Nephron progenitor cell (in vitro differentiated cells): Measurements from ENCODE around the gene SPN.
A peak's percentile ranks its signal among the peaks of the same experiment; 100 is the strongest.
"Not testable (repeated sequence)": the region's sequence is repeated elsewhere in the genome, so short reads cannot be mapped to it uniquely, and the experiment has no call there.

Experiments
- DNase-seq: peaks from one replicate; pipeline ENCODE4 v3.0.0; 2021
- H3K27ac Mint-ChIP-seq: 2 replicates; pipeline ENCODE4 v1.8.0; 2021; ENCODE audit warnings: mild to moderate bottlenecking, moderate library complexity, mixed read lengths
- H3K27me3 Mint-ChIP-seq: 2 replicates; pipeline ENCODE4 v1.8.0; 2021; ENCODE audit warnings: mild to moderate bottlenecking, low read depth, mixed read lengths; ENCODE audit not compliant: poor library complexity
- H3K36me3 Mint-ChIP-seq: 2 replicates; pipeline ENCODE4 v1.8.0; 2021; ENCODE audit warnings: low read depth, mixed read lengths
- H3K4me1 Mint-ChIP-seq: 2 replicates; pipeline ENCODE4 v1.8.0; 2021; ENCODE audit warnings: mixed read lengths
- H3K4me3 Mint-ChIP-seq: 2 replicates; pipeline ENCODE4 v1.8.0; 2021; ENCODE audit warnings: mild to moderate bottlenecking, moderate library complexity, mixed read lengths
- H3K9me3 Mint-ChIP-seq: 2 replicates; pipeline ENCODE4 v1.8.0; 2021; ENCODE audit warnings: mild to moderate bottlenecking, moderate library complexity, mixed read lengths
- TF ChIP-seq, protein P1 (sequence below): fragments of 200-600 bp; sonication (generic); IDR thresholded peaks from 2 replicates; pipeline ENCODE4 v1.5.0; 2021; ENCODE audit warnings: antibody characterized with exemption

Gene SPN

DNA sequence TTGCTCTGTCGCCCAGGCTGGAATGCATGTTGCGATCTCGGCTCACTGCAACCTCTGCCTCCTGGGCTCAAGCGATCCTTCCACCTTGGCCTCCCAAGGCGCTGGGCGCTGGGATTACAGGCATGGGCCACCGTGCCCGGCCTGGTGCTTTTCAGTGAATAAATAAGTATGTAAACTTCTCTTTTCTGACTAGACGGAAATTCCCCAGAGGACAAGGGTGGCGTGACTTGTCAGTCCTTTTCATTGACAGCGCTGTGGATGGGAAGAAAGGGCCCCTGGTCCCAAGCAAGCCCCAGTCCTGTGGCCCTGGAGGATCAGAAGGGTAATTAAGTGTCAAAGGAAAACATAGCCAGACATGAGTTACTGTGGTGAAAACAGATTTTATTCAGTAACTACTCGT lies 9.6 kb upstream of the SPN start:
- Mint-ChIP-seq H3K4me1 (peaks cover 57% of the 10 kb centered on the region), H3K4me3 (no peak overlapping the region), H3K27me3 (peaks cover 4% of the 10 kb centered on the region), H3K36me3 (no peaks in the 10 kb centered on the region), H3K27ac (peak overlapping the region; percentile 91), H3K9me3 (no peaks in the 10 kb centered on the region)
- DNase-seq: no peak
- TF ChIP-seq, protein P1, sequence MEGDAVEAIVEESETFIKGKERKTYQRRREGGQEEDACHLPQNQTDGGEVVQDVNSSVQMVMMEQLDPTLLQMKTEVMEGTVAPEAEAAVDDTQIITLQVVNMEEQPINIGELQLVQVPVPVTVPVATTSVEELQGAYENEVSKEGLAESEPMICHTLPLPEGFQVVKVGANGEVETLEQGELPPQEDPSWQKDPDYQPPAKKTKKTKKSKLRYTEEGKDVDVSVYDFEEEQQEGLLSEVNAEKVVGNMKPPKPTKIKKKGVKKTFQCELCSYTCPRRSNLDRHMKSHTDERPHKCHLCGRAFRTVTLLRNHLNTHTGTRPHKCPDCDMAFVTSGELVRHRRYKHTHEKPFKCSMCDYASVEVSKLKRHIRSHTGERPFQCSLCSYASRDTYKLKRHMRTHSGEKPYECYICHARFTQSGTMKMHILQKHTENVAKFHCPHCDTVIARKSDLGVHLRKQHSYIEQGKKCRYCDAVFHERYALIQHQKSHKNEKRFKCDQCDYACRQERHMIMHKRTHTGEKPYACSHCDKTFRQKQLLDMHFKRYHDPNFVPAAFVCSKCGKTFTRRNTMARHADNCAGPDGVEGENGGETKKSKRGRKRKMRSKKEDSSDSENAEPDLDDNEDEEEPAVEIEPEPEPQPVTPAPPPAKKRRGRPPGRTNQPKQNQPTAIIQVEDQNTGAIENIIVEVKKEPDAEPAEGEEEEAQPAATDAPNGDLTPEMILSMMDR: no peak

DNA sequence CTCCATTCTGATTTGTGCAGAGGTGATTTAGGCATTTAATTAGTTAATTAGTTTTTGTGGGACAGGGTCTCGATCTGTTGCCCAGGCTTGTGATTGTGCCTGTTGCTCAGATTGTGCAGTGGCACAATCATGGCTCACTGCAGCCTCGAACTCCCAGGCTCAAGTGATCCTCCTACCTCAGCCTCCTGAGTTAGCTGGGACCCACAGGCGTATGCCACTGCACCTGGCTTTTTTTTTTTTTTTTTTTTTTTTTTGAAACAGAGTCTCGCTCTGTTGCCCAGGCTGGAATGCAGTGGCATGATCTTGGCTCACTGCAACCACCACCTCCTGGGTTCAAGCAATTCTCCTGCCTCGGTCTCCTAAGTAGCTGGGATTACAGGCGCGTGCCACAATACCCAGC lies 9.2 kb upstream of the SPN start:
- H3K27me3 Mint-ChIP-seq, H3K9me3 Mint-ChIP-seq, DNase-seq, H3K4me3 Mint-ChIP-seq, H3K36me3 Mint-ChIP-seq: not testable (repeated sequence)
- H3K27ac Mint-ChIP-seq: peak overlapping the region; percentile 91
- H3K4me1 Mint-ChIP-seq: peaks cover 56% of the 10 kb centered on the region

DNA sequence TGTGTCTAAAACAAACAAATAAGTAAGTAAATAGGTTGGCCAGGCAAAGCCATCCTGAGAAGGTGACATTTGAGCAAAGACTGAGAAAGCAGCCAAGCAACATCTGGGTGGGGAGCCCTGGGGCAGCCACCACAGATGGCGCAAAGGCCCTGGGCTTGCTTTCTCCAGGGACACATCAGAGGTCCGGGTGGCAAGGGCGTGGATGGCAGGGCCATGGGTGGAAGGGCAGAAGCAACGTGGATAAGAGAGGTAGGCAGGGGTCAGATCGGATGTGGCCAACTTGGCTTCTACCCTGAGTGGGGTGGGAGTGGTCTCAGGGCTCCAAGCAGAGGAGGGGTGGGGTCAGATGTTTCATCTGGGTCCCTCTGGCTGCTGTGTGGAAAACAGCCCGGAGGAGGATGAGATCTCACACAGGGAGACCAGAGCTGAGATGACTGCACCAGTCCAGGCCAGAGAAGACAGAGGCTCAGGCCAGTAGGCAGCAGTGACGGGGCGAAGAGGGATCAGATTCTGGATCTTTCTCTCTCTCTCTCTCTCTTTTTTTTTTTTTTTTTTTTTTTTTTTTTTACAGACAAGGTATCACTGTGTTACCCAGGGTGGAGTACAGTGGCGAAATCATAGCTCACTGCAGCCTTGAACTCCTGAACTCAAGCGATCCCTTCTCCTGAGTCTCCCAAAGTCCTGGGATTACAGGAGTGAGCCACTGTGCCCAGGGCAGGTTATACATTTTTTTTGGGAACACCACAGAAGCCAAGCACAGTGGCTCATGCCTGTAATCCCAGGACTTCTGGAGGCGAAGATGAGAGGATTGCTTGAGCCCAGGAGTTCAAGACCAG lies 6.1 kb upstream of the SPN start:
- no peak overlapping the region for H3K27ac Mint-ChIP-seq
- no peak overlapping the region for H3K4me3 Mint-ChIP-seq
- H3K36me3 Mint-ChIP-seq: no peaks in the 10 kb centered on the region
- H3K4me1 Mint-ChIP-seq: peaks cover 31% of the 10 kb centered on the region
- no peak for DNase-seq
- H3K9me3 Mint-ChIP-seq: no peaks in the 10 kb centered on the region
- H3K27me3 Mint-ChIP-seq: peaks cover 7% of the 10 kb centered on the region
- TF ChIP-seq, protein P1: no peak

DNA sequence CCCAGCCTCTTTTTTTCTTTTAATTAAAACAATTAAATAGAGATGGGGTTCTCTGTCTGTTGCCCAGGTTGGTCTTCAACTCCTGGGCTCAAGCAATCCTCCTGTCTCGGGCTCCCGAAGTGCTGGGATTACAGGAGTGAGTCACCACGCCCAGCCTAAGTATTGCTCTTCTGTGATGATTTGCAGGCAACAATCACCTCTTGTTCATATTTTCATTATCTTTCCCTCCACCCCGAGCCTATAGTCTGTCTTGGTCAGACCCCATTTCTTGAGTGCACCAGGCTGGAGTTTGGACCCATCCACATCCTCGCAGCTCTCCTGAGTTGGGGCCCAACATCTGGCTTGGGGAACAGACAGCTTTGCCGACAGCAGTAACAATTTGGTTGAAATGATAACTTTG lies 4.3 kb upstream of the SPN start:
- H3K36me3 Mint-ChIP-seq: no peaks in the 10 kb centered on the region
- no peak overlapping the region for H3K27ac Mint-ChIP-seq
- H3K9me3 Mint-ChIP-seq: no peaks in the 10 kb centered on the region

DNA sequence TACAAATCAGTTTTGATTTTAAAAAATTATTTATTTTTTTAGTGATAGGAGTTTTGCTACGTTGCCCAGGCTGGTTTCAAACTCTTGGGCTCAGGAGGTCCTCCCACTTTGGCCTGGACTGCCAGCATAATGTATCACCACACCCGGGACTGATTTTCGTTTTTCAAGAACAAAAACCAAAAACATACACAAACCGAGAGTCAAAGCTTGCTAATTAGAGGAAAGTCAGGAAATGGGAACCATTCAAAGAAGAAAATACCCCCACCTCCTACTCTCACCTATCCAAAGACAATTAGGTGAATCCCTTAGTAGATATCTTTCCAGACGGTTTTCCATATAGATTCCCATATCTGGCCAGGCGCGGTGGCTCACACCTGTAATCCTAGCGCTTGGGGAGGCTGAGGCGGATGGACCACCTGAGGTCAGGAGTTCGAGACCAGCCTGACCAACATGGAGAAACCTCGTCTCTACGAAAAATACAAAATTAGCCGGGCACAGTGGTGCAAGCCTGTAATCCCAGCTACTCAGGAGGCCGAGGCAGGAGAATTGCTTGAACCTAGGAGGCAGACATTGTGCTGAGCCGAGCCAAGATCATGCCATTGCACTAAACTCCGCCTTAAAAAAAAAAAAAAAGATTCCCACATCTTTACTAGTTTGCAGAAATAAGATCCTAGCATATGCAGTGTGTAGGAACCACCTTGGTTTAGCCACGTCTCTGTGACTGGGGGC lies 883 bp upstream of the SPN start:
- H3K4me1 Mint-ChIP-seq: peaks cover 52% of the 10 kb centered on the region
- H3K4me3 Mint-ChIP-seq: no peak overlapping the region
- TF ChIP-seq, protein P1: no peak
- H3K27me3 Mint-ChIP-seq: peaks cover 10% of the 10 kb centered on the region
- H3K27ac Mint-ChIP-seq: no peak overlapping the region
- H3K36me3 Mint-ChIP-seq: no peaks in the 10 kb centered on the region
- no peak for DNase-seq
- H3K9me3 Mint-ChIP-seq: no peaks in the 10 kb centered on the region

More for the DNA sequence above, 4.3 kb upstream of the SPN start:
- no peak for DNase-seq
- TF ChIP-seq, protein P1: no peak
- no peak overlapping the region for H3K4me3 Mint-ChIP-seq
- peaks cover 38% of the 10 kb centered on the region for H3K4me1 Mint-ChIP-seq
- H3K27me3 Mint-ChIP-seq: peaks cover 7% of the 10 kb centered on the region

DNA sequence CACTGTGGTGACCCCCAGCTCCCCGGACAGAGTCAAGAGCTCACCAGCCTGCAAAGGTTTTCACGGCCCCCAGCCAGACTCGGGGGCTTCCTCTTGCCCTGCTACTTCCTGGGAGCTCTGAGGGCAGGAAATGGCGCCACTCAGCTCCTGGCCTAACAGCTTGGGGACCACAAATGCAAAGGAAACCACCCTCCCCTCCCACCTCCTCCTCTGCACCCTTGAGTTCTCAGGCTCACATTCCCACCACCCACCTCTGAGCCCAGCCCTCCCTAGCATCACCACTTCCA lies 375 bp upstream of the SPN start:
- Mint-ChIP-seq H3K9me3 (no peaks in the 10 kb centered on the region), H3K4me3 (no peak overlapping the region), H3K4me1 (peaks cover 57% of the 10 kb centered on the region), H3K27me3 (peaks cover 10% of the 10 kb centered on the region), H3K27ac (no peak overlapping the region), H3K36me3 (no peaks in the 10 kb centered on the region)
- TF ChIP-seq, protein P1: no peak
- no peak for DNase-seq
